ENCODE results near the gene SNRNP25.

- TF ChIP-seq ZNF384 (IDR thresholded peaks at IDR 0.05) = no peak
- TF ChIP-seq ELF4 (IDR thresholded peaks at IDR 0.05) = no peak
- no peak for TF ChIP-seq FOXM1 (IDR thresholded peaks at IDR 0.05; ENCODE audit: borderline replicate concordance)
- TF ChIP-seq FOXA1 (IDR thresholded peaks at IDR 0.05) = no peak
- no peak for TF ChIP-seq LEF1 (IDR thresholded peaks at IDR 0.05; ENCODE audit: borderline replicate concordance)
- TF ChIP-seq NFRKB (IDR thresholded peaks at IDR 0.05) = no peak
- TF ChIP-seq SP1 (IDR thresholded peaks at IDR 0.05) = no peak
- no peak for TF ChIP-seq BHLHE40 (IDR thresholded peaks at IDR 0.05; ENCODE audit: borderline replicate concordance)
- no peak for TF ChIP-seq PKNOX1 (IDR thresholded peaks at IDR 0.05)
- no peak for TF ChIP-seq ARNT (IDR thresholded peaks at IDR 0.05)
Observed at GRCh38 chr16:47234-47633, 6.4 kb upstream of the SNRNP25 start.
